ENCODE data around the gene NHP2.

- no peak for TF ChIP-seq CREB1 (IDR thresholded peaks at IDR 0.05; ENCODE audit: low read depth)
- TF ChIP-seq MAX (IDR thresholded peaks at IDR 0.05), result no peak
These were observed 41.1 kb downstream of the NHP2 start for GRCh38 chr5:178112545-178112944.

Data from Ishikawa (cell line).